Neural progenitor cell (in vitro differentiated cells): ENCODE results near the gene BIRC5. TPM values are rescaled to one million over a fixed set of nuclear protein-coding genes. Genes with fewer than 3 reads are reported as not detected.

ENCODE experiments used
- DNase-seq: peaks from one replicate; pipeline ENCODE4 v3.0.0-alpha.2; 2016; ENCODE audit warnings: low spot score
- H2AFZ ChIP-seq: fragments of 200-600 bp; sonication (generic); replicated peaks from 2 replicates; pipeline ENCODE4 v1.6.1; 2016; ENCODE audit warnings: antibody characterized with exemption
- H3F3A ChIP-seq: fragments of 200-600 bp; sonication (generic); 2 replicates; pipeline ENCODE4 v1.6.1; 2016; ENCODE audit warnings: antibody characterized with exemption, low read depth
- H3K27ac ChIP-seq: fragments of 200-600 bp; sonication (generic); 2 replicates; pipeline ENCODE4 v1.5.1; 2016; ENCODE audit warnings: mild to moderate bottlenecking
- H3K27me3 ChIP-seq: fragments of 200-600 bp; sonication (generic); 2 replicates; pipeline ENCODE4 v1.6.1; 2016; ENCODE audit warnings: mild to moderate bottlenecking, moderate library complexity
- H3K36me3 ChIP-seq: fragments of 200-600 bp; sonication (generic); 2 replicates; pipeline ENCODE4 v1.5.1; 2016
- H3K4me1 ChIP-seq: fragments of 200-600 bp; sonication (generic); 2 replicates; pipeline ENCODE4 v1.6.1; 2016; ENCODE audit warnings: mixed run types
- H3K4me2 ChIP-seq: fragments of 200-600 bp; sonication (generic); 2 replicates; pipeline ENCODE4 v1.6.1; 2016
- H3K4me3 ChIP-seq: fragments of 200-600 bp; sonication (generic); 2 replicates; pipeline ENCODE4 v1.5.1; 2016
- H3K79me2 ChIP-seq: fragments of 200-600 bp; sonication (generic); 2 replicates; pipeline ENCODE4 v1.6.1; 2016; ENCODE audit warnings: low read depth
- H3K9ac ChIP-seq: fragments of 200-600 bp; sonication (generic); 2 replicates; pipeline ENCODE4 v1.6.1; 2016
- H3K9me3 ChIP-seq: fragments of 200-600 bp; sonication (generic); 2 replicates; pipeline ENCODE4 v1.5.1; 2016; ENCODE audit warnings: low read depth
- H4K20me1 ChIP-seq: fragments of 200-600 bp; sonication (generic); 2 replicates; pipeline ENCODE4 v1.6.1; 2016; ENCODE audit warnings: low read depth
- H3K27ac Mint-ChIP-seq: 3 replicates; pipeline ENCODE4 v1.8.0; 2021; ENCODE audit warnings: mixed read lengths
- H3K27me3 Mint-ChIP-seq: 2 replicates; pipeline ENCODE4 v1.8.0; 2022; ENCODE audit warnings: low read depth, mild to moderate bottlenecking, inconsistent platforms, moderate library complexity, mixed read lengths; ENCODE audit not compliant: insufficient read depth
- H3K36me3 Mint-ChIP-seq: 3 replicates; pipeline ENCODE4 v1.8.0; 2021; ENCODE audit warnings: mixed read lengths
- H3K4me1 Mint-ChIP-seq: 3 replicates; pipeline ENCODE4 v1.8.0; 2021; ENCODE audit warnings: mixed read lengths
- H3K4me3 Mint-ChIP-seq: 3 replicates; pipeline ENCODE4 v1.8.0; 2021; ENCODE audit warnings: mild to moderate bottlenecking, moderate library complexity, mixed read lengths
- H3K9me3 Mint-ChIP-seq: 3 replicates; pipeline ENCODE4 v1.8.0; 2020; ENCODE audit warnings: mixed read lengths
- EZH2 ChIP-seq: fragments of 200-600 bp; sonication (generic); IDR thresholded peaks from 2 replicates; pipeline ENCODE4 v1.6.1; 2017; ENCODE audit warnings: antibody characterized with exemption, mild to moderate bottlenecking, moderate library complexity
- EZH2phosphoT487 ChIP-seq: fragments of 200-600 bp; sonication (generic); IDR thresholded peaks from 2 replicates; pipeline ENCODE4 v1.6.1; 2017; ENCODE audit warnings: antibody characterized with exemption
- total RNA-seq: library from RNA; depleted of rRNA; stranded (reverse); fragments of >200 nt; gene quantifications from 2 replicates; pipeline ENCODE4 v1.2.3, GENCODE V29; 2015; ENCODE audit warnings: low replicate concordance
- TF ChIP-seq, protein P1 (sequence below): fragments of 200-600 bp; sonication (generic); IDR thresholded peaks from 2 replicates; pipeline ENCODE4 v1.5.1; 2017; ENCODE audit warnings: antibody characterized with exemption, mild to moderate bottlenecking

BIRC5 gene
- total RNA-seq, 1 donor from 2014 or later, result 144 TPM

DNA sequence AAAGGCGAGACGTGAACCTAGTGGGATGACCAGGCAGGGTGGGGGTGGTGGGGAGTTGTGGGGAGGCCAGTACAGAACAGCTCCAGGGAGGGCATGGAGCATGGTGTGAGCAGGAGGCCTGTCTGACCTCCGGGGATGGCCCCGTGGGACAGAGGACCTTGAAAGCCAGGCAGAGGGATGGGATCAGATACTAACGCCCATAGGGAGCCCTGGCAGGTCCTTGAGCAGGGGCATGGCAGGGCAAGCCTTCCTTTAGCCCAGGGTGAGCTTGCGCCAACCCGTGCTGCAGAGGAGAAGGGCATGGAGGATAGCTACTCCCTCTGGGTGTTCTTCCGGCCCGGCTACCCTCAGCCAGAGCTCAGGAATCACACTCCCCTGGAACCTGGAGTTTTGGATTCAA, 52.7 kb downstream of the BIRC5 start:
- Histone ChIP-seq H4K20me1 (no peaks in the 10 kb centered on the region), H3K27me3 (no peaks in the 10 kb centered on the region), H3K36me3 (no peaks in the 10 kb centered on the region), H3K27ac (no peak overlapping the region), H3K9ac (no peak overlapping the region), H2AFZ (no peak overlapping the region), H3F3A (peaks cover 21% of the 10 kb centered on the region), H3K4me1 (peaks cover 37% of the 10 kb centered on the region), H3K4me2 (no peak overlapping the region), H3K4me3 (no peak overlapping the region), H3K9me3 (no peaks in the 10 kb centered on the region), H3K79me2 (no peaks in the 10 kb centered on the region)
- Mint-ChIP-seq H3K36me3 (no peaks in the 10 kb centered on the region), H3K27ac (peak overlapping the region; percentile 30), H3K27me3 (peaks cover 5% of the 10 kb centered on the region), H3K4me3 (no peak overlapping the region), H3K9me3 (no peaks in the 10 kb centered on the region), H3K4me1 (peaks cover 59% of the 10 kb centered on the region)
- DNase-seq, result no peak
- no peak for TF ChIP-seq EZH2
- no peak for TF ChIP-seq EZH2phosphoT487
- TF ChIP-seq, protein P1, sequence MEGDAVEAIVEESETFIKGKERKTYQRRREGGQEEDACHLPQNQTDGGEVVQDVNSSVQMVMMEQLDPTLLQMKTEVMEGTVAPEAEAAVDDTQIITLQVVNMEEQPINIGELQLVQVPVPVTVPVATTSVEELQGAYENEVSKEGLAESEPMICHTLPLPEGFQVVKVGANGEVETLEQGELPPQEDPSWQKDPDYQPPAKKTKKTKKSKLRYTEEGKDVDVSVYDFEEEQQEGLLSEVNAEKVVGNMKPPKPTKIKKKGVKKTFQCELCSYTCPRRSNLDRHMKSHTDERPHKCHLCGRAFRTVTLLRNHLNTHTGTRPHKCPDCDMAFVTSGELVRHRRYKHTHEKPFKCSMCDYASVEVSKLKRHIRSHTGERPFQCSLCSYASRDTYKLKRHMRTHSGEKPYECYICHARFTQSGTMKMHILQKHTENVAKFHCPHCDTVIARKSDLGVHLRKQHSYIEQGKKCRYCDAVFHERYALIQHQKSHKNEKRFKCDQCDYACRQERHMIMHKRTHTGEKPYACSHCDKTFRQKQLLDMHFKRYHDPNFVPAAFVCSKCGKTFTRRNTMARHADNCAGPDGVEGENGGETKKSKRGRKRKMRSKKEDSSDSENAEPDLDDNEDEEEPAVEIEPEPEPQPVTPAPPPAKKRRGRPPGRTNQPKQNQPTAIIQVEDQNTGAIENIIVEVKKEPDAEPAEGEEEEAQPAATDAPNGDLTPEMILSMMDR, result no peak

DNA sequence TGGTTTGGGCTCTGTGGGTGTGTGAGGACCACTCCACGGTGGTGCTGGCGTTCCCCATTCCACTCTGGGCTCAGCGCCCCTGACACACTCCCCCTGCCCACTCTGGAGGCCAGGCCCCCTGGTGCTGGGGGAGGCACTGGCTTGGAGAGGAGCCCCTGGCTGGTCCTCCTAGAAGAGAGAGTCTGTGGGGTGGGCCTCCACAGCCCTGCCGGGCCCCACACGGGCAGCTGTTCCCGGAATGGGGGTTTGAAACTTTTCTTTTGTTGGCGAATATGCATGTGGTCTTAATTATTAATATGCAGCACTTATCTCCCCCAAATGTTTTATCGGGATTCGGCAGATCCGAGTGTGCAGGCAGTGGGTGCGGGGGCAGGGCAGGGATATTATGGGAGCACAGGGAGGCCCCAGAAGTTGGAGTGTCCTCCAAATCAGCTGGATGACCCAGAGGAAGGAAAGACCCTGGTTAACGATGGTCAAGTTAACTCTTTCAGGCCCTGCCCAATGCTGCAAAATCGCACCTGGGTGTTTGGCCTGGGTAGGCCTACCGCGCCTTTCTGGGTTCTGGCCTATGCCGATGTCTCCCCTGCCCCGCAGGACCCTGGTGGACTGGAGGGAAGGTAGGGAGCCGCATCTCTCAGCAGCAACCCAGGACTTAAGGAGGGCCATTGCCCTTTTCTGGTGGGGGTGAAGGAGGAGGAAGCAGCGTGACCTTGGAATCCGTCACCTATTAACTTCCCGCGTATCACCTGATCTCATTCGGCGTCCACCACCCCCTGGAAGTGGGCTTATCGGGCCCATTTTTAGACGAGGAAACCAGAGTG, 53.4 kb downstream of the BIRC5 start:
- Histone ChIP-seq H3K4me3 (no peak overlapping the region), H2AFZ (no peak overlapping the region), H3K27me3 (no peaks in the 10 kb centered on the region), H3K9ac (no peak overlapping the region), H3K27ac (no peak overlapping the region), H3K36me3 (no peaks in the 10 kb centered on the region), H3K4me2 (peak overlapping the region; percentile 54), H3K4me1 (peaks cover 44% of the 10 kb centered on the region), H3F3A (peaks cover 21% of the 10 kb centered on the region), H4K20me1 (no peaks in the 10 kb centered on the region), H3K79me2 (no peaks in the 10 kb centered on the region), H3K9me3 (no peaks in the 10 kb centered on the region)
- Mint-ChIP-seq H3K27ac (peak overlapping the region; percentile 42), H3K4me3 (no peak overlapping the region), H3K9me3 (no peaks in the 10 kb centered on the region), H3K36me3 (no peaks in the 10 kb centered on the region), H3K4me1 (peaks cover 66% of the 10 kb centered on the region), H3K27me3 (peaks cover 7% of the 10 kb centered on the region)
- no peak for TF ChIP-seq EZH2phosphoT487
- TF ChIP-seq, protein P1, result no peak
- no peak for TF ChIP-seq EZH2
- no peak for DNase-seq

DNA sequence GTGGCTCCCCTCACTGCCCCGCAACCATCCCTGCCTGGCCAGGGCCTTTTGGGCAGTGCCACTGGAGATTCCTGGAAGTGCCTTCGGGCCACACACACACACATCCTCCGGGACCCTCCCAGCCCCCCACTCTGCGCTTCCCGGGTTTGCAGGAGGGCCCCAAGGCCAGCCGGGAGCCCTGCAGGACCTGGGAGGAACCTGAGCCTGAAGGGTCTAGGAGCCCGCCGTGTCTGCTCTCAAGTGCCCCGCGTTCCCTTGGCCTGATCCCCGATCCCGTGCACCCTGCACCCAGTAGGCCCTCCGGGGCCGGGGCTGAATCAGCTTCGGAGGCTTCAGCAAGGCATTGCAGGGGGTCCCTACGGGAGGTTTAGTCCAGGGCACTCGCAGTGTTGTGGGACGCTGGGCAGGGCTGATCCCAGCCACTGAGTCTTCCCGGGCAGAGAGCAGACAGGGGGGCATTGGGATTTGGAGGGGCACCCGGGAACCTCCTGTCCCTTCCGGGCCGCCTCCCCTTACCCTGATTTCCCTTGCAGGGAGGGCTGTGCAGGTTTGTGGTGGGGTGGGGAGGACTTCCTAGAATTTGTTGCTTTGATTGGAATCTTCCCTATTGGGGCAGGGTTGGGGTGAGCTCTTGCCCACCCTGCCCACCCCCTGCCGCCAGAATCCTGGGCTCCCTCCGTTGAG, 54.3 kb downstream of the BIRC5 start:
- H3K9me3 Mint-ChIP-seq, result no peaks in the 10 kb centered on the region
- H3K4me3 ChIP-seq, result no peak overlapping the region
- DNase-seq, result no peak
- H3K9me3 ChIP-seq, result no peaks in the 10 kb centered on the region
- no peak overlapping the region for H3K9ac ChIP-seq
- H3K79me2 ChIP-seq, result no peaks in the 10 kb centered on the region
- H3K27me3 Mint-ChIP-seq, result peaks cover 7% of the 10 kb centered on the region
- no peaks in the 10 kb centered on the region for H3K27me3 ChIP-seq
- H3K4me1 Mint-ChIP-seq, result peaks cover 65% of the 10 kb centered on the region
- no peak overlapping the region for H2AFZ ChIP-seq
- H3K27ac ChIP-seq, result no peak overlapping the region
- no peaks in the 10 kb centered on the region for H3K36me3 ChIP-seq
- peaks cover 48% of the 10 kb centered on the region for H3K4me1 ChIP-seq
- H4K20me1 ChIP-seq, result no peaks in the 10 kb centered on the region
- H3F3A ChIP-seq, result peaks cover 27% of the 10 kb centered on the region
- peak overlapping the region; percentile 41 for H3K4me3 Mint-ChIP-seq
- no peaks in the 10 kb centered on the region for H3K36me3 Mint-ChIP-seq
- TF ChIP-seq, protein P1, result no peak
- no peak for TF ChIP-seq EZH2
- H3K4me2 ChIP-seq, result peak overlapping the region; percentile 54
- H3K27ac Mint-ChIP-seq, result peak overlapping the region; percentile 66
